PC-9 (cell line): ENCODE data around the gene SHH. TPM values are rescaled to one million over a fixed set of nuclear protein-coding genes. Genes with fewer than 3 reads are reported as not detected.

Source experiments
- BruUV-seq: library from RNA; stranded (reverse); fragments of 400-500 nt; replicated peaks from 2 replicates; lab custom pipeline; 2021; lab: Mats Ljungman, UMichigan
- CTCF ChIA-PET: fragments of 300-600 bp; sonication (Branson Sonifier 250); formaldehyde crosslinking; loops from one replicate; lab custom pipeline; 2022; ENCODE audit warnings: antibody characterized with exemption; lab: Charles Lee
- POLR2A ChIA-PET: fragments of 300-600 bp; sonication (Branson Sonifier 250); formaldehyde crosslinking; loops from one replicate; lab custom pipeline; 2022; ENCODE audit warnings: antibody characterized with exemption; ENCODE audit not compliant: unreplicated experiment; lab: Charles Lee
- DNase-seq, 2 experiments: peaks; one replicate each; pipeline versions ENCODE4 v3.0.0 to v3.0.0-alpha.2; 2015 to 2022; ENCODE audit warnings: mixed read lengths in 1 of 2
- H2AFZ ChIP-seq: fragments of 200-600 bp; sonication (generic); 2 replicates; pipeline ENCODE4 v1.8.1; 2017; ENCODE audit warnings: antibody characterized with exemption
- H3F3A ChIP-seq: fragments of 200-600 bp; sonication (generic); 2 replicates; pipeline ENCODE4 v1.8.1; 2017; ENCODE audit warnings: antibody characterized with exemption, mild to moderate bottlenecking, low read depth; ENCODE audit not compliant: insufficient read depth
- H3K27ac ChIP-seq: fragments of 200-600 bp; sonication (generic); 2 replicates; pipeline ENCODE4 v1.6.1; 2016; ENCODE audit warnings: mixed run types
- H3K27me3 ChIP-seq: fragments of 200-600 bp; sonication (generic); 2 replicates; pipeline ENCODE4 v1.6.1; 2016; ENCODE audit warnings: low read depth, mixed run types; ENCODE audit not compliant: insufficient read depth
- H3K36me3 ChIP-seq: fragments of 200-600 bp; sonication (generic); 2 replicates; pipeline ENCODE4 v1.6.1; 2016; ENCODE audit warnings: low read depth, mixed run types
- H3K4me1 ChIP-seq: fragments of 200-600 bp; sonication (generic); replicated peaks from 2 replicates; pipeline ENCODE4 v1.6.1; 2016; ENCODE audit warnings: mixed run types; ENCODE audit not compliant: insufficient read depth
- H3K4me2 ChIP-seq: fragments of 200-600 bp; sonication (generic); 2 replicates; pipeline ENCODE4 v1.6.1; 2017; ENCODE audit warnings: mixed run types
- H3K4me3 ChIP-seq: fragments of 200-600 bp; sonication (generic); 2 replicates; pipeline ENCODE4 v1.6.1; 2016; ENCODE audit warnings: mixed run types
- H3K79me2 ChIP-seq: fragments of 200-600 bp; sonication (generic); 2 replicates; pipeline ENCODE4 v1.6.1; 2017; ENCODE audit warnings: low read depth, mixed run types
- H3K9me2 ChIP-seq: fragments of 200-600 bp; sonication (generic); 2 replicates; pipeline ENCODE4 v1.8.1; 2017; ENCODE audit warnings: mild to moderate bottlenecking; ENCODE audit not compliant: insufficient read depth
- H3K9me3 ChIP-seq: fragments of 200-600 bp; sonication (generic); 2 replicates; pipeline ENCODE4 v1.8.1; 2016; ENCODE audit warnings: low read depth; ENCODE audit not compliant: insufficient read depth
- H4K20me1 ChIP-seq: fragments of 200-600 bp; sonication (generic); 2 replicates; pipeline ENCODE4 v1.8.1; 2017; ENCODE audit not compliant: insufficient read depth
- CTCF ChIP-seq: fragments of 200-600 bp; sonication (generic); conservative IDR thresholded peaks from 2 replicates; pipeline ENCODE4 v1.6.1; 2017; ENCODE audit warnings: mixed run types, antibody characterized with exemption, mild to moderate bottlenecking, moderate library complexity
- EZH2 ChIP-seq: fragments of 200-600 bp; sonication (generic); IDR thresholded peaks from 2 replicates; pipeline ENCODE4 v1.8.0; 2017; ENCODE audit warnings: antibody characterized with exemption, low read depth
- intact Hi-C: fragments of 100-400 bp; cut with micrococcal nuclease; formaldehyde crosslinking; loops from one replicate; pipeline ENCODE4 v1.10.0; 2022; ENCODE audit not compliant: unreplicated experiment
- total RNA-seq: library from RNA; stranded (reverse); gene quantifications from 2 replicates; pipeline ENCODE4 v1.2.3, GENCODE V29; 2021

SHH gene
- total RNA-seq, 1 experiment from 2014 or later: not detected

- no peak overlapping the region for H3K4me3 ChIP-seq
- no peaks in the 10 kb centered on the region for H3K9me3 ChIP-seq
- H3K4me2 ChIP-seq: peak overlapping the region; percentile 59; the same call in 1 of the 2 replicates
- no TSS peak for BruUV-seq
- no peak for DNase-seq
- H3K9me2 ChIP-seq: no peaks in the 10 kb centered on the region
- no peak overlapping the region for H2AFZ ChIP-seq
- TF ChIP-seq CTCF: no peak
- no peak for TF ChIP-seq EZH2
- H4K20me1 ChIP-seq: no peaks in the 10 kb centered on the region
- no peaks in the 10 kb centered on the region for H3K79me2 ChIP-seq
- intact Hi-C loops: loop anchor here (2.0 kb wide), 3 partner anchors 137 to 659 kb away; no protein-coding TSS in a partner anchor
- ChIA-PET POLR2A (no interaction called here), CTCF (interaction anchor here (0.5 to 0.8 kb wide), 4 partner anchors 8 to 659 kb away, joined by 3 to 5 read pairs (median 4); no protein-coding TSS in a partner anchor)
- peaks cover 39% of the 10 kb centered on the region for H3K4me1 ChIP-seq
- H3K27ac ChIP-seq: no peak overlapping the region
- H3K36me3 ChIP-seq: no peaks in the 10 kb centered on the region
- H3F3A ChIP-seq: no peaks in the 10 kb centered on the region
- H3K27me3 ChIP-seq: no peaks in the 10 kb centered on the region
Observed at GRCh38 chr7:155813546-155814315, 1.5 kb upstream of the SHH start.

GRCh38 chr7:155813125-155813524 lies 862 bp upstream of the SHH start:
- peaks cover 39% of the 10 kb centered on the region for H3K4me1 ChIP-seq
- H3K27ac ChIP-seq: no peak overlapping the region
- ChIA-PET CTCF (interaction anchor here (0.6 to 0.8 kb wide), 3 partner anchors 8 to 660 kb away, joined by 3 to 5 read pairs (median 5); no protein-coding TSS in a partner anchor), POLR2A (no interaction called here)
- no TSS peak for BruUV-seq
- H3K4me3 ChIP-seq: no peak overlapping the region
- H3K79me2 ChIP-seq: no peaks in the 10 kb centered on the region
- no peak for DNase-seq
- no peaks in the 10 kb centered on the region for H3K9me2 ChIP-seq
- no peaks in the 10 kb centered on the region for H3K9me3 ChIP-seq
- H3F3A ChIP-seq: no peaks in the 10 kb centered on the region
- no peak overlapping the region for H2AFZ ChIP-seq
- no peak overlapping the region for H3K4me2 ChIP-seq
- no peaks in the 10 kb centered on the region for H3K36me3 ChIP-seq
- no peak for TF ChIP-seq CTCF
- no peak for TF ChIP-seq EZH2
- H3K27me3 ChIP-seq: no peaks in the 10 kb centered on the region
- intact Hi-C loops: no loop called here
- H4K20me1 ChIP-seq: no peaks in the 10 kb centered on the region

- H3K9me2 ChIP-seq: no peaks in the 10 kb centered on the region
- CTCF ChIA-PET: interaction anchor here (0.6 kb wide), 1 partner anchor 346 kb away, joined by 7 read pairs; no protein-coding TSS in a partner anchor
- H3K27ac ChIP-seq: no peak overlapping the region
- BruUV-seq: no TSS peak
- TF ChIP-seq EZH2: no peak
- TF ChIP-seq CTCF: no peak
- H3K79me2 ChIP-seq: no peaks in the 10 kb centered on the region
- no peaks in the 10 kb centered on the region for H3F3A ChIP-seq
- peaks cover 39% of the 10 kb centered on the region for H3K4me1 ChIP-seq
- H2AFZ ChIP-seq: 0 out of 2 replicates have a peak overlapping the region, but pooled peaks have one; percentile 24
- H3K27me3 ChIP-seq: no peaks in the 10 kb centered on the region
- intact Hi-C loops: no loop called here
- POLR2A ChIA-PET: no interaction called here
- no peaks in the 10 kb centered on the region for H3K9me3 ChIP-seq
- DNase-seq: no peak
- H4K20me1 ChIP-seq: no peaks in the 10 kb centered on the region
- no peaks in the 10 kb centered on the region for H3K36me3 ChIP-seq
- H3K4me3 ChIP-seq: 0 out of 2 replicates have a peak overlapping the region, but pooled peaks have one; percentile 3
- H3K4me2 ChIP-seq: peak overlapping the region; percentile 41
Observed at GRCh38 chr7:155811560-155811894, 736 bp downstream of the SHH start.
